Measurements from ENCODE around the gene PIK3C2G. TPM values are rescaled to one million over a fixed set of nuclear protein-coding genes. Genes with fewer than 3 reads are reported as not detected.

The PIK3C2G gene
- polyA plus RNA-seq, 1 donor (not counting 4 experiments of a cell fraction or from before 2014, with no cell fraction given) = 3.7 TPM

DNA sequence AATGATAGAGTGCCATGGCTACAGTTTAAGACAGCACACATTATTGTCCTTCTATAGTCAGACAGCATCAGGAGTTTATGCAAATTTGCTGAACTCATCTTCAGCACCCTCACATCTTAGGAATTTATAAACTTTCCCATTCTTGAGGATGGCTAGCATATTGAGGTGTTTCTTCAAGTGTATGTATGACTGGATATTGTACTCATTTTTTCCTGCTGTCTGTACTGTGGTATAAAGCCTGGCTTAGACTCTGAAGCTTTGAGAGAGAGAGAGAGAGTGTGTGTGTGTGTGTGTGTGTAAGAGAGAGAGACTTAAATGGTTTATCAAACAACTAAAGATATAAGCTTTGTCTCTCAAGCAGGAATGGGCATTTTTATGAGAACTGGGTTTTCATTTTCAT, 161.6 kb downstream of the PIK3C2G start:
- Histone ChIP-seq H3K9me3 (ENCODE audit: control insufficient read depth, low read depth, low read length) (no peaks in the 10 kb centered on the region), H3K9ac (ENCODE audit: control insufficient read depth, extremely low read depth, insufficient read depth, low read length) (no peak overlapping the region), H4K20me1 (ENCODE audit: control insufficient read depth, extremely low read depth, insufficient read depth, low read length) (no peaks in the 10 kb centered on the region), H3K4me3 (ENCODE audit: control insufficient read depth in 2 of 3, extremely low read depth in 1 of 3, insufficient read depth in 2 of 3, low read depth in 1 of 3, low read length in 3 of 3) (no peak overlapping the region), H3K27ac (ENCODE audit: control insufficient read depth, insufficient read depth, low read length) (no peak overlapping the region), H3K27me3 (ENCODE audit: control insufficient read depth, extremely low read depth, insufficient read depth, low read length) (no peaks in the 10 kb centered on the region), H2AFZ (ENCODE audit: control insufficient read depth, low read length) (no peak overlapping the region), H3K79me2 (ENCODE audit: control insufficient read depth, insufficient read depth, low read length) (no peaks in the 10 kb centered on the region), H3K9me1 (ENCODE audit: control insufficient read depth, extremely low read depth, insufficient read depth, low read length) (no peaks in the 10 kb centered on the region), H3K4me2 (ENCODE audit: control insufficient read depth, extremely low read depth, insufficient read depth, low read depth, low read length) (no peak overlapping the region), H3K4me1 (ENCODE audit: control insufficient read depth, extremely low read depth, insufficient read depth, low read length) (no peaks in the 10 kb centered on the region), H3K36me3 (ENCODE audit: control insufficient read depth in 2 of 2, extremely low read depth in 1 of 2, insufficient read depth in 2 of 2, low read length in 2 of 2) (no peaks in the 10 kb centered on the region)
- TF ChIP-seq, protein P1, sequence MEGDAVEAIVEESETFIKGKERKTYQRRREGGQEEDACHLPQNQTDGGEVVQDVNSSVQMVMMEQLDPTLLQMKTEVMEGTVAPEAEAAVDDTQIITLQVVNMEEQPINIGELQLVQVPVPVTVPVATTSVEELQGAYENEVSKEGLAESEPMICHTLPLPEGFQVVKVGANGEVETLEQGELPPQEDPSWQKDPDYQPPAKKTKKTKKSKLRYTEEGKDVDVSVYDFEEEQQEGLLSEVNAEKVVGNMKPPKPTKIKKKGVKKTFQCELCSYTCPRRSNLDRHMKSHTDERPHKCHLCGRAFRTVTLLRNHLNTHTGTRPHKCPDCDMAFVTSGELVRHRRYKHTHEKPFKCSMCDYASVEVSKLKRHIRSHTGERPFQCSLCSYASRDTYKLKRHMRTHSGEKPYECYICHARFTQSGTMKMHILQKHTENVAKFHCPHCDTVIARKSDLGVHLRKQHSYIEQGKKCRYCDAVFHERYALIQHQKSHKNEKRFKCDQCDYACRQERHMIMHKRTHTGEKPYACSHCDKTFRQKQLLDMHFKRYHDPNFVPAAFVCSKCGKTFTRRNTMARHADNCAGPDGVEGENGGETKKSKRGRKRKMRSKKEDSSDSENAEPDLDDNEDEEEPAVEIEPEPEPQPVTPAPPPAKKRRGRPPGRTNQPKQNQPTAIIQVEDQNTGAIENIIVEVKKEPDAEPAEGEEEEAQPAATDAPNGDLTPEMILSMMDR (optimal IDR thresholded peaks at IDR 0.05 in 1 of 3, IDR thresholded peaks at IDR 0.05 in 1 of 3, conservative IDR thresholded peaks at IDR 0.05 in 1 of 3; ENCODE audit: extremely low read depth in 1 of 3, insufficient read depth in 2 of 3, low read length in 3 of 3) = no peak
- TF ChIP-seq EZH2 (IDR thresholded peaks at IDR 0.05; ENCODE audit: low read length) = no peak
- FAIRE-seq (no peak), DNase-seq (ENCODE audit: low read depth, low spot score) (no peak)
- dilution Hi-C loops (cut with MboI; ENCODE audit: extremely low pct_ligation_motif_present, low sequenced_read_pairs) = no loop called here

DNA sequence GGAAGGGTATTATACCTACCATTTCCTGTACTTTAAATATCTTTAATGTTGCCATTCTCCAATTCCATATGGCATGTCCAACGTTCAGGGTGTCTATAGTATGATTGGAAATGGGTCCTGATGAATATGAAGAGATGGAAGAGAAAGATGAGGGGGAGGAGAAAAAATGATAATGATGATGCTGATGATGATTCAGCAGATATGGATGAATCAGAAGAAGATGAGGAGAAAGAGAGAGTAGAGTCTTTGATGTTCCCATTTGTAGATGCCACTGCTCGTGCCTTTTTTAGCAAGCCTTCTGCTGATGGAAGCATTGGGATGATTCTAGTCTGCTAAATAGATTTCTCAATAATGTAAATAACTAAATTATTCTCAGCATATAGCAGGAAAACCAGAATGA, 163.5 kb downstream of the PIK3C2G start:
- no peaks in the 10 kb centered on the region for H3K27me3 ChIP-seq (ENCODE audit: control insufficient read depth, extremely low read depth, insufficient read depth, low read length)
- no peaks in the 10 kb centered on the region for H3K9me1 ChIP-seq (ENCODE audit: control insufficient read depth, extremely low read depth, insufficient read depth, low read length)
- H3K27ac ChIP-seq (ENCODE audit: control insufficient read depth, insufficient read depth, low read length) = no peak overlapping the region
- no peak for DNase-seq (ENCODE audit: low read depth, low spot score)
- no peaks in the 10 kb centered on the region for H3K79me2 ChIP-seq (ENCODE audit: control insufficient read depth, insufficient read depth, low read length)
- no peak overlapping the region for H3K9ac ChIP-seq (ENCODE audit: control insufficient read depth, extremely low read depth, insufficient read depth, low read length)
- no peaks in the 10 kb centered on the region for H3K36me3 ChIP-seq (ENCODE audit: control insufficient read depth in 2 of 2, extremely low read depth in 1 of 2, insufficient read depth in 2 of 2, low read length in 2 of 2)
- no peaks in the 10 kb centered on the region for H3K9me3 ChIP-seq (ENCODE audit: control insufficient read depth, low read depth, low read length)
- no peak overlapping the region for H3K4me3 ChIP-seq (ENCODE audit: control insufficient read depth in 2 of 3, extremely low read depth in 1 of 3, insufficient read depth in 2 of 3, low read depth in 1 of 3, low read length in 3 of 3)
- no peak for TF ChIP-seq EZH2 (IDR thresholded peaks at IDR 0.05; ENCODE audit: low read length)
- TF ChIP-seq, protein P1 (optimal IDR thresholded peaks at IDR 0.05 in 1 of 3, IDR thresholded peaks at IDR 0.05 in 1 of 3, conservative IDR thresholded peaks at IDR 0.05 in 1 of 3; ENCODE audit: extremely low read depth in 1 of 3, insufficient read depth in 2 of 3, low read length in 3 of 3) = no peak
- H4K20me1 ChIP-seq (ENCODE audit: control insufficient read depth, extremely low read depth, insufficient read depth, low read length) = no peaks in the 10 kb centered on the region
- no peak for FAIRE-seq
- no peak overlapping the region for H2AFZ ChIP-seq (ENCODE audit: control insufficient read depth, low read length)
- no peak overlapping the region for H3K4me2 ChIP-seq (ENCODE audit: control insufficient read depth, extremely low read depth, insufficient read depth, low read depth, low read length)
- dilution Hi-C loops (cut with MboI; ENCODE audit: extremely low pct_ligation_motif_present, low sequenced_read_pairs) = no loop called here
- H3K4me1 ChIP-seq (ENCODE audit: control insufficient read depth, extremely low read depth, insufficient read depth, low read length) = peaks cover 5% of the 10 kb centered on the region

Measured in keratinocyte (primary cell).